Islet of Langerhans (tissue), 1 donor: ENCODE measurements around the gene C9orf72.
A peak's percentile ranks its signal among the peaks of the same experiment; 100 is the strongest.
"Not testable (repeated sequence)": the region's sequence is repeated elsewhere in the genome, so short reads cannot be mapped to it uniquely, and the experiment has no call there.

Source experiments
- FAIRE-seq: peaks from one replicate; lab custom pipeline; 2011; peaks lifted over from hg19 to GRCh38; lab: Jason Lieb, UNC

Gene C9orf72, protein sequence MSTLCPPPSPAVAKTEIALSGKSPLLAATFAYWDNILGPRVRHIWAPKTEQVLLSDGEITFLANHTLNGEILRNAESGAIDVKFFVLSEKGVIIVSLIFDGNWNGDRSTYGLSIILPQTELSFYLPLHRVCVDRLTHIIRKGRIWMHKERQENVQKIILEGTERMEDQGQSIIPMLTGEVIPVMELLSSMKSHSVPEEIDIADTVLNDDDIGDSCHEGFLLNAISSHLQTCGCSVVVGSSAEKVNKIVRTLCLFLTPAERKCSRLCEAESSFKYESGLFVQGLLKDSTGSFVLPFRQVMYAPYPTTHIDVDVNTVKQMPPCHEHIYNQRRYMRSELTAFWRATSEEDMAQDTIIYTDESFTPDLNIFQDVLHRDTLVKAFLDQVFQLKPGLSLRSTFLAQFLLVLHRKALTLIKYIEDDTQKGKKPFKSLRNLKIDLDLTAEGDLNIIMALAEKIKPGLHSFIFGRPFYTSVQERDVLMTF

DNA sequence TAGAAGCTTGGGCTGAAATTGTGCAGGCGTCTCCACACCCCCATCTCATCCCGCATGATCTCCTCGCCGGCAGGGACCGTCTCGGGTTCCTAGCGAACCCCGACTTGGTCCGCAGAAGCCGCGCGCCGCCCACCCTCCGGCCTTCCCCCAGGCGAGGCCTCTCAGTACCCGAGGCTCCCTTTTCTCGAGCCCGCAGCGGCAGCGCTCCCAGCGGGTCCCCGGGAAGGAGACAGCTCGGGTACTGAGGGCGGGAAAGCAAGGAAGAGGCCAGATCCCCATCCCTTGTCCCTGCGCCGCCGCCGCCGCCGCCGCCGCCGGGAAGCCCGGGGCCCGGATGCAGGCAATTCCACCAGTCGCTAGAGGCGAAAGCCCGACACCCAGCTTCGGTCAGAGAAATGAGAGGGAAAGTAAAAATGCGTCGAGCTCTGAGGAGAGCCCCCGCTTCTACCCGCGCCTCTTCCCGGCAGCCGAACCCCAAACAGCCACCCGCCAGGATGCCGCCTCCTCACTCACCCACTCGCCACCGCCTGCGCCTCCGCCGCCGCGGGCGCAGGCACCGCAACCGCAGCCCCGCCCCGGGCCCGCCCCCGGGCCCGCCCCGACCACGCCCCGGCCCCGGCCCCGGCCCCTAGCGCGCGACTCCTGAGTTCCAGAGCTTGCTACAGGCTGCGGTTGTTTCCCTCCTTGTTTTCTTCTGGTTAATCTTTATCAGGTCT lies at the start of gene C9orf72:
Gene C9orf72 (minus strand): TSS at position 564 of the 716 bp plus-strand sequence. CDS start 6,361 bp downstream, outside the sequence.
- FAIRE-seq: no peak

DNA sequence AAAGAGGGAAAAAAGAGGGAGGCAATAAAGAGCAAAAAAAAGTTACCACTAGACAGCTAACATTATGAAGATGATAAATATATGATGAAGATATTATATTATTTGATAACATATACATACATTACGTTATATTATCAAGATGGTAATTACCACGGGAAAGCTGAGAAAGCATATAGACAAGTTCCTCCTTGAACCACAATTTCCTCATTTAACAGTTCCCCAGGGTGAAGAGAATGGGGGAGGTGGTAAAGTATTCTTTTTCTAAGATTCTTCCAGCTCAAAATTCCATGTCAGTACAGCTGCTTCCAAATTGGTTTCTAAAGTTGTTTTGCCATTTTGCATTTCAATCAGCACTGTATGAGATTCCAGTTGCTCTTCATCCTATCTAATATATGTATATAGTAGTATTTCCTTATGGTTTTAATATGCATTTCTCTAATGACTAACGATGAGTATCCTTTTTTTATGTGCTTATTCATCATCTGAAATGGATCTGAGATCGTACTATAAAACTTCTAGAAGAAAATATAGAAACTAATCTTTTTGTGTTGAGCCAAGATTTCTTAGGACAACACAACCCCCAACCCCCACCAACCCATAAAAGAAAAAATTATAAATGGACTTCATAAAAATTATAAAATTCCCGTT lies 49.5 kb upstream of the C9orf72 start:
- no peak for FAIRE-seq

DNA sequence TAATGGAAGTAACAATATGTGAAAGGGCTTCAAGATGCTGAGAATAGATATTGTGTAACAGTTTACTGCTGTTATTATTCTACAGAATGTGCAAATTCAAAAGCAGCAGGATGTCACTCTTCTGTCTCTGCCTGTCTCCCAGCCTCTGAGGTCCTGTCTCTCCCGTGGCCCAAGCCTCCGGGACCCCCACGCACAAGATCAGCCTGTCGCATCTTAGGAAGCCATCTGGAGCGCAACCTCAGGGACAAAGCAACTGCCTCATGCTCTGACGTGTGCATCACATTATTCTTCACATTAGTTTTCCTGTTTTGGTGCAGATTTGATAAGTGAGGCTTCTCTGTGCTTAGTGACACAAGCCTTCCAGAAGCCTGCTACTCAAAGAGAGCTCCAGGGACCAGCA lies 46.5 kb upstream of the C9orf72 start:
- no peak for FAIRE-seq

DNA sequence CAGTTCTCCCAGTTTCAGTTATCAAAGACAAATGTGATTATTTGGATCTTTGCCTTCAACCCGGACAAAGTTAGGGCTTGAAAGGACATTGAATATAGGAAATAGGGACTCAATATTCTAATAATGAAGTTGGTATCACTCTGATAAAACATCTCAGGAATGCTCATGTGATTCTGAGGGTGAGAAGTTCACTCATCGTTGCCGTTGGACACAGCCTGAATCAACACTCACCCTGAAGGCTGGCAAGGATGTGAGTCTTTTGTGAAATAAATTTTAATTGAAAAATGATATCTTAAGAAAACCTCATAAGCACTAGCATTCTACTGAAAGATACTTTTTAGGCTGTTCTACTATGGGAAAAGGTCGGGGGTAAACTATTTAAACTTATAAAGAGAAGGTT lies 44.8 kb upstream of the C9orf72 start:
- no peak for FAIRE-seq

DNA sequence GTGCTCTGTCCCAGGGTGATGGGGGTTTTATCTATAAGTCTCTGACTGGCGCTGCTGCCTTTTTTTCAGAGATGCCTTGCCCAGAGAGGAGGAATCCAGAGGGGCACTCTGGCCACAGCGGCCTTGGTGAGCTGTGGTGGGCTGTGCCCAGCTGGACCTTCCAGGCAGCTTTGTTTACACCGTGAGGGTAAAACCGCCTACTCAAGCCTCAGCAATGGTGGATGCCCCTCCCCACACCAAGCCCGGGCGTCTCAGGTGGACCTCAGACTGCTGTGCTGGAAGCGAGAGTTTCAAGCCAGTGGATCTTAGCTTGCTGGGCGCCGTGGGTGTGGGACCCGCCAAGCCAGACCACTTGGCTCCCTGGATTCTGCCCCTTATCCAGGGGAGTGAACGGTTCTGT lies 41.3 kb upstream of the C9orf72 start:
- FAIRE-seq: no peak

DNA sequence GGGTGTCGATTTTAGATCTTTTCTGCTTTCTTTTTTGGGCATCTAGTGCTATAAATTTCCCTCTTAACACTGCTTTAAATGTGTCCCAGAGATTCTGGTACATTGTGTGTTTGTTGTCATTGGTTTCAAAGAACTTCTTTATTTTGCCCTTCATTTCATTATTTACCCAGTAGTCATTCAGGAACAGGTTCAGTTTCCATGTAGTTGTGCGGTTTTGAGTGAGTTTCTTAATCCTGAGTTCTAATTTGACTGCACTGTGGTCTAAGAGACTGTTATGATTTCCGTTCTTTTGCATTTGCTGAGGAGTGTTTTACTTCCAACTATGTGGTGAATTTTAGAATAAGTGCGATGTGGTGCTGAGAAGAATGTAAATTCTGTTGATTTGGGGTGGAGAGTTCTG lies 38.8 kb upstream of the C9orf72 start:
- FAIRE-seq: not testable (repeated sequence)

DNA sequence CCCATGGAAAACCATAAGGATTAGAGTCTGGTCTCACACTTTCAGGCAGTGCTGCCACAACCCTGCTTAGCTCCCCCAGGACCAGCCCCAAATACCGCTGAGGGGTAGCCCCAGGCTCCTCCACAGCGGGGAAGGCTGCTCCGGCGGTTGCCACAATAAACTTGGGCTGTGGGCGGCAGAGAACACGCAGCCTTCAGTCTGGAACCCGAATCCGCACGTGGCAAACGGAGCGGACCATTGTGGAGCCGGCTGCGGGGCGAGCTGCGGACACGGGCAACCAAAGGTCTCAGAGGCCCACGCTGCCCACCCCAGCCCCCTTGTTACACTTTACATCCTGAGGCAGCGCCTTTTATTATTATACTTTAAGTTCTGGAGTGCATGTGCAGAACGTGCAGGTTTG lies 37.3 kb upstream of the C9orf72 start:
- FAIRE-seq: no peak

DNA sequence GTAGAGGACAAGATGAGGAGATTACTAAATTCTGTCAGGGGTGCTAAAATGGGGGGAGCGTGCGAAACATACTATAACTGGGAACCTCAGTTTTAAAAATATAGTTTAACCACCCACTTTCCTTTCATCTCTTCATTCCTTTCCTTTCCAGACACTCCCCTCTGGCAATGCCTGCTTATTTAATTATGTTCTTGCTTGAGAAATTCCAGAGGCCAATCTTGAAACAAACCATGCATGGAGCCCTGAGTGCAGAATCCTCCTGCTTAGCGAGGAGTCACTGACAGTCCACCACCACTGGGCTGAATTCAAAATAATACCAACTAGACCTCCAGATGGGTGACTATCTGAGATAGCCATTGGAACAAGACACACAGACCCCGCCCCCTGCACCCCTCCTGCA lies 29.7 kb upstream of the C9orf72 start:
- FAIRE-seq: no peak

DNA sequence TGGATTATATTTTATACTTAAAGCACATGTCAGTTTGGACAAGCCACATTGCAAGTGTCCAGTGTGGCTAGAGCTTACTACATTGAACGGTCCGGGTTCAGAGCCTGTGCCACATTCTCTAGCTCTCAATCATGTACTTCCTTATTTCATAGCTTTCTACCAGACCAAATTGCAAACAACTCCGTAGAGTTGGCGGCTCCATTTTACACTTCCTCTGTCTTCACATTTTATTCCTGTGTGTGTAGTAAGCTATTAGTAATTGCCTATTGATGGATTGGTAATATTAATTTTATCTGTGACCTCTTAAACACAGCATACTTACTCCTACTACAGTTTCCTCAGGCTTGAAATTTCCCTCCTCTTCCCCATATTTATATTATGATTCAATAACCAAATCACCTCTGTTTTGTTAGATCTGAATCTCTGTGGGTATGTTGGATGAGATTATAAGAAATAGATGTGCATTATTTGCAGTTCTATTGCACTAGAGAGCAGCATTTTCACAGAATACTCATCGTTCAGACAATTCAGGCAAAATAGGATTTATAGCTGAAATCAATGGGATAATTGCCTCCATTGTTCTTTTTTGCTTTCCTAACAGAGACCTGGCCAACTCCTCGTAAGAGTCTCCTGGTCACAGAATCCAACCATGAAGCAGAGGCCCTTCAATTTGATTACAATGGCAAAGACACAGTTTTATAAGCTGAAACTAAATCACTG lies 29.0 kb upstream of the C9orf72 start:
- FAIRE-seq: no peak

DNA sequence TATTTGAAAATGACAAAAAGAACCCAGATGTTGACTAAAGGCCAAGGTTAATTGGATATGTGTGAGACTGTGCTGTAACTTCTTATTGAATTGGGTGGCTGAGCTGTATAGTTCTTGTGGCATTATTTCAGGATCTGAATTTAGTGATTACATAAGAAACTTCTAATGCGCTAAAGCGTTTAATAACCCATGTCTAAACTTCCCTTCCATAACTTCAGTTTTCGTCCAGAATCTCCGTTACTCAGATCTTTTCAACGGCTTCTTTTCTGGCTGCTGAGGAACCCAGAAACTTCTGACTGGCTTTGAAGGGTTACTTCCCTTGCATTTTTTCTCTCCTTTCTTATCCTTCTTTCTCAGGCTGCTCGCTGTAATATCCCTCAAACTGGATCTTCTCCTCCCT lies 28.1 kb upstream of the C9orf72 start:
- no peak for FAIRE-seq

DNA sequence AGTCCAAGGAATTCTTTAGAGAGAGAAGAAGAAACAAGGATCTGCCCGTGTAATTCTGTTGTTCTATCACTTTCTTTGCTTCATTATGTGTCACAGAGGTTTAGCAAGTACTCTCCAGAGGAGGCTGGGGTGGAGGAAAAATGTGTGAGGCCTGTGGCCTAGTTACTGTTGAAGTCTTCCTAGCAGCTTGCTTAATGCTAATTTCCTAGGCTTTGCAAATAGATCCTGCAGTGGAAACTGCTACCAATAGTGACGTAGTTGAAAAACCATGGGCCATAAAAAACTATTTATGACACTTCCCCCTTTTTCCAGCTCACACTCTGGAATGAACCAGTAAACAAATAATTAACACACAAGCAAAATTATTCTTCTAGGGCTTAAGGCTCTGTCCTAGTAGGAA lies 27.0 kb upstream of the C9orf72 start:
- peak; percentile 95 for FAIRE-seq

DNA sequence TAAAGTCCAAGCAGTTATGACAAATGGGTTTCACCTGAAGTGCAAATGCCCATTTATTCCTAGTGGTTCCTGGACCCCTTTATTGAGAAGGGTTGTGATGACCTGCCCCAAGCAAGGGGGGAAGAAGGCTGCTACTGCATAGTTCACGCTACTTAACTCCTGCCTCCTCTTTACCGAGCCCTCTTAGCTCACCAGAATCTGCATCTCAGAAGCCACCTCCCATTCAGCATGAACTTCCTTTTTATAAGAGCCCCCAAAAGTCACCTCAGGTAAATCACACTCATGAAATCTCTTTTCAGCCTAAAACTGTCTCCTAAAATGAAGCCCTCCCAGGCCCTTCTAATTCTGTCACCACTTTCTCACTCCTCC lies 26.6 kb upstream of the C9orf72 start:
- FAIRE-seq: no peak

DNA sequence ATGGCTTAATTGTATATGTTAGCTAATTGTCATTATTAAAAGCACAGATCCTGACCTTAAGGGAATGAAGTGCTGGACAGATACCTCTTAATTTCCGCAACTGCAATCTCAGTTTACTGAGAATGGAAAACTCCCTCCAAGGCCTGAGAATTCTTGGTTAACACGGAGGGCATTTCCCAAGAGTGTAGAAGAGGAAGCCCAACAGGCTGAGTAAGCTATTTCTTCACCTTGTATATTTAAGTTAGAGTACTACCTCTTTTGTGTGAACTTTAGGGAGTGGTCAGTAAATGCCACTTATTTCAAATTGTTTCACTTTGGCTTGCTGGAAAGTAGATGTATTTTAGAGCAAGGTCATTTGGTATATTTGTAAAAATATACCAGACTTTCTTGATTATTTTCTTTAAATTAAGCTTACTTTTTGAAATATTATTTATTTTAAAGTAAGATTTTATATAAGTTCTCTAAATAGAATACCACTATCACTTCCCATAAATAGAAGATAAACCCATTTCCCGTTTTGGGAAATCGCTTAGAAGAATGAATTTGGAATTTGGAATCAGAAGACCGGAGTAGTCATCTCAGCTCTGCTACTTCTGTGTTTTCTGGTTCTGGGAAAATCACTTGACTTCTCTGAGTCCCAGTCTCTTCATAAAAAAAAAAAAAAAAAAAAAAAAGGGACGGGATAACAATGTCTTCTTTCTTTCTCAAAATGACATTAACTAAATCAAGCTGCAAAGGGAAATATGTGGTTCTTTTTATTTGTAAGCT lies 26.0 kb upstream of the C9orf72 start:
- no peak for FAIRE-seq

DNA sequence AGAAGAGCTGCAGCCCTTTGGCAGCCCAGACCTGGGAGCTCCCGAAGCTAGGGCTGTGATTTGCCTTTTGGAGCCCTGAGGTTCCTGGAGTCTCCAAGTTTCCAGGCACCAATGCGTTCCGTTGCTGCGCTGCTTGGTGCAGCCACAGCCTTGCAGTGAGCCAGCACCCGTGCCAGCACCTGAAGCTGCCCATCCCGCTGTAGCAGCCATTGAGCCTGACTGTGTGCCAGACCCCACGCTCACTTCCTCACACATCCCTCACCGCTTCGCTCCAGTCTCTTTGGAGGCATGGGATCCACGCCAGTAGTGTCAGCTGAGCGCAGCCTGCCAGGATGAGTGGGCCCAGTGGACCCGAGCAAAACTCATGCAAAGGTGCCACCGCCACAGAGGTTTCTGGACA lies 22.5 kb upstream of the C9orf72 start:
- no peak for FAIRE-seq

DNA sequence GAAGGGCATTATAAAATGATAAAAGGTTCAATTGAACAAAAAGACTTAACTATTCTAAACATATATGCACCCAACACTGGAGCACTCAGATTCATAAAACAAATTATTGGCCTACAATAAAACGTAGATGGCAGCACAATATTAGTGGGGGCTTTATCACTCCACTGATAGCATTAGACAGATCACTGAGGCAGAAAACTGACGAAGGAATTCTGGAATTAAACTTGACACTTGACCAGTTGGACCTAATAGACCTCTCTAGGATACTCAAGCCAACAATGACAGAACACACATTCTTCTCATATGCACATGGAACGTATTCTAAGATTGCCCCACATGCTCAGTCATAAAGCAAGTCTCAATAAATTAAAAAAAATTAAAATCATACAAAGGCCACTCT lies 18.4 kb upstream of the C9orf72 start:
- no peak for FAIRE-seq

DNA sequence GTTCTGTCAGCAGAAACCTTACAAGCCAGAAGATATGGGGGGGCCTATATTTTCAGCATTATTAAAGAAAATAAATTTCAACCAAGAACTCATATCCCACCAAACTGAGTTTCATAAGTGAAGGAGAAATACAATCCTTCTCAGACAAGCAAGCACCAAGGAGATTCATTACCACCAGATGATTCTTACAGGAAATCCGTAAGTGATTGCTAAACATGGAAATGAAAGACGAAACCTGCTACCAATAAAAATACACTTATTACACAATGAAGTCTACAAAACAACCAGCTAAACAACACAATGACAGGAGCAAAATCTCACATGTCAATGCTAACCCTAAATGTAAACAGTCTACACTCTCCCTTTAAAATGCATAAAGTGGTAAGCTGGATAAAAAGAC lies 17.8 kb upstream of the C9orf72 start:
- no peak for FAIRE-seq

DNA sequence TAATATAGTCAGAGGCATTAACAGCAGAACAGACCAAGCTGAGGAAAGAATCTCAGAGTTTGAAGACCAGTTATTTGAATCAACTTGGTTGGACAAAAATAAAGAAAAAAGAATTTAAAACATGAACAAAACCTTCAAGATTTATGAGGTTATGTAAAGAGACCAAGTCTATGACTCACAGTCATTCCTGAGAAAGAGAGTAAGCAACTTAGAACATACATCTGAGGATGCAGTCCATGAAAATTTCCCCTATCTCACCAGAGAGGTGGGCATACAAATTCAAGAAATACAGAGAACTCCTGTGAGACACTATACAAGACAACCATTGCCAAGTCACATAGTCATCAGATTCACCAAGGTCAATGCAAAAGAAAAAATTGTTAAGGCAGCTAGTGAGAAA lies 17.4 kb upstream of the C9orf72 start:
- FAIRE-seq: no peak

DNA sequence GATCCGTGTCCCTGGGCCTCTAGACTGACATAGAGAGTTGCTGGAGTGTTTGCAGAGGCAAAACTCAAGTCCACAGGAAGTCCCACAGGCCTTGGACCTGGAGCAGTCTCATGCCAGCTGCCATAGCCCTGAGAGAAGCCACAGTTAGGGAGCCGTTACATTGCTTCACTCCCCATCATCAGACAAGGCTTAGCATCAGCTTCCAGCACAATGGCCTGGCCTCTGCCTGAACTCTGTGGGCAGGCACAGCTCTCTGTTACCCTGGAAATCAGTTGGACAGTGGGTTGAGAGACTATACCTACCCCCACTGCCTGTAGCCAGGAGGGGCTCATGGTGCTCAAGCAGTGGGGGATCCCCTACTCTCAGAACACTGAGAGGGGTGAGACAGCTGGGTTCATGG lies 16.2 kb upstream of the C9orf72 start:
- no peak for FAIRE-seq

DNA sequence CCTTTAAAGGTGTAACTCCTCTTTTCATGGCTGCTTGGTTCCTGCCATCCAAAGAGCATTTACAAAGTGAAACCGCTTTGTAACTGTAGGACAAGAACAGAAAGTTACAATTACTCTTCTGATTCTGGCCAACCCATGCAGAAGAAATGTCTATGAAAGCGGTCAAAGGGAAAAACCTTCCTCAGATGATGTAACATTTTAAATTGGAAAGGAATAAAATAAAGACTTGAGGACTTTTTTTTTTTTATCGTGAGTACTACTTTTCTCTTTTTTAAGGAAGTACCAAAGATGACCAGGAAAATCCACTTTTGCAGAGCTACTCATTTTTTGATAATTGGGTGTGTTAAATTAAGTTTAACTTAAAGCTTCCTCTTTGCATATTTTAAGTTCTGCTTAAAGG lies 13.0 kb upstream of the C9orf72 start:
- FAIRE-seq: no peak

DNA sequence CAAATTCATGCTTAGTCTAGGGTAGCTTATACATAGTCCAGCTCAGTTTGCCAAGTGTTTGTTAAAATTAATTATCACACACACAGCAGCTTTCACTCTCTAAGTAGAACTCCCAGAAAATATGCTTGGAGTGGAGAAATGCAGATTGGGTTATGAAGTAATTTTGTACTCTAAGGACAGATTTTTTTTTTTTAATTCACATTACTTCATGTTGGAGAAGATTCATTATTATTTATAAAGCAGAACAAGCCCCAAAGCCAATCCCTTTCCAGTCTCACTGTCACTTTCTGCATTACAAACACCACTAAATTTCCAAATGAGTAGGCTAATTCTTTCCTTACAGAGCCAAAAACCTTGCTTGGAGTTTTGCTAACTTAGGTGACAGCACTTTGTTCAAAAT lies 11.7 kb upstream of the C9orf72 start:
- FAIRE-seq: no peak

DNA sequence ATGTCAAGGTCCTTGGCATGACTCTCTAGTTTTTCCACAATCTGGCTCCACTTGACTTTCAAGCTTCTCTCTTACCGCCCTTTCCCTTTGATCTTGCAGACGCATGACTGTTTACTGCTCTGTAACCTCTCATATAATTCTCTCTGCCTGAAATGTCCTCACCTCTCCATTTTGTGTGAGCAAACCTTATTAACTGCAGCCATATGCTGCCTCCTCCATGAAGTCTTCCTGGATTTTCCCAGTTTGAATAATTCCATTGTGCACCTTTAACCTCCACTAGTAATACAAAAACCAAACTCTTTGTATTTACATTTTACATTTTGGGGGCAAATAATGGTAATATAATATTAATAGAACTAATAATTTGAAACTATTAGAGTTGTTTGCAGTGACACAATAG lies 9.5 kb upstream of the C9orf72 start:
- FAIRE-seq: no peak

DNA sequence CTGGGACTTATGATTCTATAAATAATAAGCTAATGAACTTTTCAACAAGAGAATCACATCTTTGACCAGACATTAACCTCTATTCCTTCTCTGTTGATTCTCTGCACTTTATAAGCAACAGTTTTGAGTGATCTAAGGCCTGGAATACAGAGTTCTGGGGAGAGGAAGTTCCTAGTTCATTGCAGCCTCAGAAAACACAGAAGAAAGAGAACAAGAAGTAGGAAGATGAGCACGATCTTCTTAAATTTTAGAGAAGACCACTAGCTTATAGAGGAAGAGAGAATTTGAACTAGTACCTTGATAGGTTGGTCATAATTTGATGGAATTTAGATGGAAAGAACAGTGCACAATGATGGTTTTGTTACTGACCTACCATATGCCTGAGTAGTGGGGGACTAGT lies 8.5 kb upstream of the C9orf72 start:
- FAIRE-seq: no peak
